MM.1S (cell line): ENCODE results near the gene FBLN2.

Experiments
- DNase-seq: peaks from one replicate; pipeline ENCODE4 v3.0.0-alpha.2; 2015
- H2AFZ ChIP-seq: fragments of 300-600 bp; sonication (generic); 2 replicates; pipeline ENCODE4 v1.6.0; 2016; ENCODE audit warnings: antibody characterized with exemption, low read length
- H3F3A ChIP-seq: fragments of 300-600 bp; sonication (generic); 2 replicates; pipeline ENCODE4 v1.6.1; 2016; ENCODE audit warnings: mild to moderate bottlenecking, antibody characterized with exemption, low read length, moderate library complexity, mixed read lengths; ENCODE audit not compliant: insufficient read depth
- H3K27ac ChIP-seq: fragments of 300-600 bp; sonication (generic); 2 replicates; pipeline ENCODE4 v1.5.1; 2016; ENCODE audit warnings: mild to moderate bottlenecking, low read length
- H3K27me3 ChIP-seq: fragments of 300-600 bp; sonication (generic); replicated peaks from 2 replicates; pipeline ENCODE4 v1.6.0; 2016; ENCODE audit warnings: low read length; ENCODE audit not compliant: insufficient read depth
- H3K36me3 ChIP-seq: fragments of 300-600 bp; sonication (generic); replicated peaks from 2 replicates; pipeline ENCODE4 v1.6.1; 2016; ENCODE audit warnings: mild to moderate bottlenecking, low read length, mixed read lengths; ENCODE audit not compliant: insufficient read depth
- H3K4me1 ChIP-seq: fragments of 300-600 bp; sonication (generic); 2 replicates; pipeline ENCODE4 v1.6.1; 2016; ENCODE audit warnings: low read length, mixed read lengths
- H3K4me2 ChIP-seq: fragments of 300-600 bp; sonication (generic); 2 replicates; pipeline ENCODE4 v1.6.0; 2016; ENCODE audit warnings: low read depth, low read length
- H3K4me3 ChIP-seq: fragments of 300-600 bp; sonication (generic); 2 replicates; pipeline ENCODE4 v1.5.1; 2016; ENCODE audit warnings: low read length, mixed read lengths
- H3K79me2 ChIP-seq: fragments of 300-600 bp; sonication (generic); 2 replicates; pipeline ENCODE4 v1.6.1; 2016; ENCODE audit warnings: mixed run types, low read length, mixed read lengths
- H3K9ac ChIP-seq: fragments of 300-600 bp; sonication (generic); 2 replicates; pipeline ENCODE4 v1.6.1; 2016; ENCODE audit warnings: low read length, mixed read lengths
- H3K9me2 ChIP-seq: fragments of 300-600 bp; sonication (generic); replicated peaks from 2 replicates; pipeline ENCODE4 v1.6.1; 2016; ENCODE audit warnings: mild to moderate bottlenecking, low read length, mixed read lengths; ENCODE audit not compliant: insufficient read depth
- H3K9me3 ChIP-seq: fragments of 300-600 bp; sonication (generic); replicated peaks from 2 replicates; pipeline ENCODE4 v1.6.1; 2016; ENCODE audit warnings: mild to moderate bottlenecking, low read length, mixed read lengths; ENCODE audit not compliant: insufficient read depth
- H4K20me1 ChIP-seq: fragments of 300-600 bp; sonication (generic); 2 replicates; pipeline ENCODE4 v1.6.1; 2016; ENCODE audit warnings: mild to moderate bottlenecking, low read length, moderate library complexity, mixed read lengths; ENCODE audit not compliant: insufficient read depth
- CTCF ChIP-seq: fragments of 300-600 bp; sonication (generic); IDR thresholded peaks from 2 replicates; pipeline ENCODE4 v1.5.1; 2016; ENCODE audit warnings: antibody characterized with exemption, low read length, mixed read lengths
- EZH2 ChIP-seq: fragments of 300-600 bp; sonication (generic); optimal IDR thresholded peaks from 2 replicates; pipeline ENCODE3; 2017; ENCODE audit warnings: low read depth, mild to moderate bottlenecking, antibody characterized with exemption, low read length, mixed read lengths
- EZH2phosphoT487 ChIP-seq: fragments of 300-600 bp; sonication (generic); IDR thresholded peaks from 2 replicates; pipeline ENCODE4 v1.6.1; 2018; ENCODE audit warnings: antibody characterized with exemption, low read length

FBLN2 gene

GRCh38 chr3:13668136-13668535 is 119.2 kb downstream of the FBLN2 start:
- no peak for TF ChIP-seq CTCF
- Histone ChIP-seq H3K4me2 (no peak overlapping the region), H3F3A (no peaks in the 10 kb centered on the region), H3K27ac (no peak overlapping the region), H3K36me3 (no peaks in the 10 kb centered on the region), H3K9me2 (no peaks in the 10 kb centered on the region), H3K9me3 (no peaks in the 10 kb centered on the region), H4K20me1 (no peaks in the 10 kb centered on the region), H3K4me3 (no peak overlapping the region), H3K27me3 (peaks cover 84% of the 10 kb centered on the region), H3K9ac (no peak overlapping the region), H2AFZ (no peak overlapping the region), H3K4me1 (no peaks in the 10 kb centered on the region), H3K79me2 (no peaks in the 10 kb centered on the region)
- DNase-seq: no peak

GRCh38 chr3:13669457-13669856 is 120.5 kb downstream of the FBLN2 start:
- H4K20me1 ChIP-seq: no peaks in the 10 kb centered on the region
- H3K27ac ChIP-seq: no peak overlapping the region
- H3F3A ChIP-seq: no peaks in the 10 kb centered on the region
- no peaks in the 10 kb centered on the region for H3K9me3 ChIP-seq
- no peaks in the 10 kb centered on the region for H3K9me2 ChIP-seq
- TF ChIP-seq CTCF (no peak), EZH2 (no peak)
- no peak overlapping the region for H2AFZ ChIP-seq
- no peaks in the 10 kb centered on the region for H3K4me1 ChIP-seq
- no peaks in the 10 kb centered on the region for H3K36me3 ChIP-seq
- H3K4me3 ChIP-seq: no peak overlapping the region
- DNase-seq: no peak
- no peaks in the 10 kb centered on the region for H3K79me2 ChIP-seq
- H3K27me3 ChIP-seq: peaks cover 82% of the 10 kb centered on the region
- H3K4me2 ChIP-seq: no peak overlapping the region
- no peak overlapping the region for H3K9ac ChIP-seq

GRCh38 chr3:13670292-13670691 is 121.4 kb downstream of the FBLN2 start:
- no peak for DNase-seq
- no peaks in the 10 kb centered on the region for H3K9me2 ChIP-seq
- no peak overlapping the region for H3K4me2 ChIP-seq
- H3K27ac ChIP-seq: no peak overlapping the region
- no peaks in the 10 kb centered on the region for H4K20me1 ChIP-seq
- TF ChIP-seq EZH2: no peak
- TF ChIP-seq CTCF: no peak
- no peak for TF ChIP-seq EZH2phosphoT487
- H3K9me3 ChIP-seq: no peaks in the 10 kb centered on the region
- no peaks in the 10 kb centered on the region for H3F3A ChIP-seq
- H2AFZ ChIP-seq: no peak overlapping the region
- peaks cover 82% of the 10 kb centered on the region for H3K27me3 ChIP-seq
- no peaks in the 10 kb centered on the region for H3K79me2 ChIP-seq
- H3K36me3 ChIP-seq: no peaks in the 10 kb centered on the region
- no peak overlapping the region for H3K9ac ChIP-seq
- no peaks in the 10 kb centered on the region for H3K4me1 ChIP-seq
- H3K4me3 ChIP-seq: no peak overlapping the region
